ENCODE results near the gene SDHA.

DNA sequence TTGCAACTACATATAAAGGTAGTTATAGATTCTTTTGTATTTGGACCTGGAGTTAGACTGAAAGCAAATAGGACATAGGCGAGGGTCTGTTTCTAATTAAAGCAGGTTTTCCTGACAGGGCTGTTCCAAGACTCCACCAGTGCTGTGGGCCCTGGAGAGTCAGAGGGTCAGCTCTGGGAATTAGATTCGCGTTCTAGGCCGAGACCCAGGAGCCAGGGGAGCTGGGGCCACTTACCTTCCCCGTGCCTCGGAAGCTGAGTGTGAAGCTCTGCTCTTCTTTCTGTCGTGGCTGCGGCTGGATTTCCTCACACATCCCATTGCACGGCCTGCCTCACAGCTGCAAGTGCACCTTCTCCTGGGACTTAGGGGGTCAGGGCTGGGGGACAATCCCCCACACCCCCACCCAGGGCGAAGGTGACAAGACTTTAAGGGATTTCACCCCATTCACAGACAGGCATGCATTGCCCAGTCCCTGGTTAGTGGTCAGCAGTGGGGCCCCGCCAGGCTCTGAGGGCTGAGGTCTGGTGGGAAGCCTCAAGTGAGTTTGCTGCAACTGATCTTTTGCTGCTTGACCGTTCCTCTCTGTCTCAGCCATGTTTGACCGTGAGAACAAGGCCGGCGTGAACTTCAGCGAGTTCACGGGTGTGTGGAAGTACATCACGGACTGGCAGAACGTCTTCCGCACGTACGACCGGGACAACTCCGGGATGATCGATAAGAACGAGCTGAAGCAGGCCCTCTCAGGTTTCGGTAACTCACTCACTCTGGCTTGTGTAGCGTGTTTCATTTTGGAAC is 88.1 kb downstream of the SDHA start:
- TF ChIP-seq ESRRA (IDR thresholded peaks at IDR 0.05; ENCODE audit: low read length) (no peak), ZNF384 (IDR thresholded peaks at IDR 0.05; ENCODE audit: borderline replicate concordance, low read depth, low read length) (no peak), EZH2 (IDR thresholded peaks at IDR 0.05; ENCODE audit: borderline replicate concordance, control insufficient read depth, low read depth, low read length) (no peak), GATAD2B (conservative IDR thresholded peaks at IDR 0.05; ENCODE audit: low read depth) (no peak), POLR2A (IDR thresholded peaks at IDR 0.05; ENCODE audit: low read depth, low read length) (no peak)

All from GM12878 (cell line).